Measurements from ENCODE around the gene CSRP2. TPM values are rescaled to one million over a fixed set of nuclear protein-coding genes. Genes with fewer than 3 reads are reported as not detected.

CSRP2 gene
- total RNA-seq, 4 donors from 2014 or later: 46.1 to 129 (median 74.8) TPM

DNA sequence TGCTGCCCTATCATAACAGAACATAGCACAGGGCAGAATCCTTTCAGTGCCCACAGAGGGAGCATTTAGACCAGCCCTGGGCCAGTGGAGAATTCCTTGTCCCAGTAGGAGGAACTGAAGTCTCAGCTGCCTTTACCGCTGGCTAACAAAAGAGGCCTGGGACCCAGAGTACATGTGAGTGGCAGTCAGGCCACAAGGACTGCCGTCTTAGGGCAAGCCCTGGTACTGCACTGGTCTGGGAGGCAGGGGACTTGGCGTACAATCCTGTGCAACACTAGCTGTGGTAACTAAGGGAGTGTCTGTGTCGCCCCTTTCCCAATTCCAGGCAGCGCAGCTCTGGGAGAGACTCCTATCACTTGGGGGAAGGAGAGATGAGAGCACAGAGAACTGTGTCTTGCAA, 17.0 kb upstream of the CSRP2 start:
- Histone ChIP-seq H3K4me1 (peaks cover 0 to 13% (median 11%) of the 10 kb centered on the region in 4 donors), H3K9me3 (peaks cover 0 to 9% (median 4%) of the 10 kb centered on the region in 4 donors), H3K36me3 (no peaks in the 10 kb centered on the region), H3K4me3 (no peak overlapping the region), H3K27ac (replicated peaks in 1 of 4) (no peak overlapping the region), H3K27me3 (no peaks in the 10 kb centered on the region)
- no peak for DNase-seq (ENCODE audit: extremely low spot score)
- intact Hi-C loops (cut with DNase I): no loop called here
- 95% methylated on average over 3 of the region's 5 CpGs for WGBS
- no peak for TF ChIP-seq CTCF (IDR thresholded peaks at IDR 0.05)
- TF ChIP-seq POLR2A (IDR thresholded peaks at IDR 0.05; ENCODE audit: low read depth): no peak
- no peak for TF ChIP-seq POLR2AphosphoS5 (IDR thresholded peaks at IDR 0.05)
- no peak for TF ChIP-seq EP300 (IDR thresholded peaks at IDR 0.05)

- Histone ChIP-seq H3K4me3 (no peak overlapping the region), H3K27ac (replicated peaks in 1 of 4) (no peak overlapping the region), H3K36me3 (no peaks in the 10 kb centered on the region), H3K9me3 (peaks cover 0 to 9% (median 4%) of the 10 kb centered on the region in 4 donors), H3K27me3 (no peaks in the 10 kb centered on the region), H3K4me1 (no peaks in the 10 kb centered on the region)
- DNase-seq (ENCODE audit: extremely low spot score): no peak
- WGBS: 96% methylated on average over 3 of the region's 3 CpGs
- no peak for TF ChIP-seq EP300 (IDR thresholded peaks at IDR 0.05)
- no peak for TF ChIP-seq CTCF (IDR thresholded peaks at IDR 0.05)
- no peak for TF ChIP-seq POLR2A (IDR thresholded peaks at IDR 0.05; ENCODE audit: low read depth)
- TF ChIP-seq POLR2AphosphoS5 (IDR thresholded peaks at IDR 0.05): no peak
- intact Hi-C loops (cut with DNase I): no loop called here
These were observed 12.8 kb upstream of the CSRP2 start for GRCh38 chr12:76891609-76892008.

DNA sequence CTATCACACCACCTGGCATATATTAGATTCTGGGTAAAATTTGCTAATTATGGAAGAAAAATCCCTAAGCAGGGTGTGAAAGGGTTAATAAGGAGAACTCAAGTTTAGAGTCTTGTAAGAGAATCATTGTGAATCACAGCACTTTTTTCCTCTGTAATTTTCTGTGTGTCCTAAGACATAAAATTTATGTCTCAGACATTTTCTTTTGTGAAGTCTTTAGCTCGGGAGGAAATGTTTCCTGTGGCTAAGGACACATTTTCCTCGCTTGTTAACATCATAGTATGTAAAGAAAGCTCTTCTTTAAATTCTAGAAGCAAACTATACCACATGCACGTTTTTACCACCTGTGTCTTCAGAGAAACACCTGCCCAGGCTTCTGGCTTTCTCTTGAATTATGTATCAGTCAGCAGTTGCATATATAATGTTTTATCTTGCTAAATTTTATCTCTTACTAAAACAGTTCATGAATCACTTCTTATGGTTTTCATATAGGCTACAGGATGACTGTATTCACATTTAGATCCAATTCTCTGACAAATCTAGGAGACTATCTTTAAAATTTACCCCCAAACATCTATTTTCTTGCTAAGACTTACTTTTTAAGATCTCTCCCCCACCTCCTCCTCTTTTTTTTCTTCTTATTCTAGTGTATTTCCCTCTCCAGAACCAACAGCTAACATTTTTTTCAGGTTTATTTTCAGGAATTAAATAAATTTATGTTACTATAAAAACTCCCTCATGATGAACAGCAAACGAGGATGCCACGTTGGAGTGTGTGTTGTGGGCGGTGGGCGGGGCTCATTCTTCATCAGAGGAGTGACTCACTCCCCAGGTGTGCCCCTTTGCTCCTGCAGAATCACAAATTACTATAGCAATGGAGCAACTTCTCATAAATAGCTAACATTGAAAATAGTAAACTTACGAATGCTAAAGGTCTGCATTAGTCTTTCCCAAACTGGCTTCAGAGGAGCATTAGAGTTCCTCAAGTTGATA, 11.6 kb upstream of the CSRP2 start:
- Histone ChIP-seq H3K4me1 (no peaks in the 10 kb centered on the region), H3K27ac (replicated peaks in 1 of 4) (no peak overlapping the region), H3K4me3 (no peak overlapping the region), H3K27me3 (no peaks in the 10 kb centered on the region), H3K9me3 (peaks cover 0 to 9% (median 4%) of the 10 kb centered on the region in 4 donors), H3K36me3 (no peaks in the 10 kb centered on the region)
- TF ChIP-seq POLR2A (IDR thresholded peaks at IDR 0.05; ENCODE audit: low read depth) (no peak), EP300 (IDR thresholded peaks at IDR 0.05) (no peak), CTCF (IDR thresholded peaks at IDR 0.05) (no peak), POLR2AphosphoS5 (IDR thresholded peaks at IDR 0.05) (no peak)
- no peak for DNase-seq (ENCODE audit: extremely low spot score)
- 72% methylated on average over 8 of the region's 8 CpGs for WGBS
- intact Hi-C loops (cut with DNase I): no loop called here

DNA sequence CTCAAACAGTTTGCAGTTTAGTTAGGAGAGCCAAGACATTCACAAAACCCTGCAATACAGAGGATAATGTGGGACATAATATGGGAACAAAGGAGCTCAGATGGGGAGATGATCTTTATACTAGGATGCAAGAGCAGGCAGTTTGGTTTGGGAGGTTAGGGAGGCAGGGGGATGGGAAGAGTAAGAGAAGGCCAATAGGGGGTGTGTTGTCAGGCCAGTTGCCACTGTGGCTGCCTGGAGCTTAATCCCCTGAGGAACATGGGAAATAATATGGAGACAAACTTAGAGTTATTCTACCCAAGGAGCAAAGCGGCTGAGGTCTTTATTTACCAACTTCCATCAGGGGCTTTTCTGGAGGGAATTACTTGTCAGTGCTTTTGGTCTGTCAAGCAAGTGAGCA, 10.0 kb upstream of the CSRP2 start:
- WGBS: 100% methylated on average over 1 of the region's 1 CpG
- H3K27me3 ChIP-seq: no peaks in the 10 kb centered on the region
- no peaks in the 10 kb centered on the region for H3K36me3 ChIP-seq
- peaks cover 0 to 1% (median 0%) of the 10 kb centered on the region in 4 donors for H3K9me3 ChIP-seq
- DNase-seq (ENCODE audit: extremely low spot score): no peak
- H3K27ac ChIP-seq (replicated peaks in 1 of 4): no peak overlapping the region
- no peak for TF ChIP-seq EP300 (IDR thresholded peaks at IDR 0.05)
- TF ChIP-seq CTCF (IDR thresholded peaks at IDR 0.05): no peak
- no peak for TF ChIP-seq POLR2AphosphoS5 (IDR thresholded peaks at IDR 0.05)
- TF ChIP-seq POLR2A (IDR thresholded peaks at IDR 0.05; ENCODE audit: low read depth): no peak
- H3K4me3 ChIP-seq: no peak overlapping the region
- no peaks in the 10 kb centered on the region for H3K4me1 ChIP-seq
- intact Hi-C loops (cut with DNase I): no loop called here
